Central memory CD8-positive, alpha-beta T cell (primary cell): ENCODE results near the gene HBA1.
A peak's percentile ranks its signal among the peaks of the same experiment; 100 is the strongest.
"Not testable (repeated sequence)": the region's sequence is repeated elsewhere in the genome, so short reads cannot be mapped to it uniquely, and the experiment has no call there.

Experiments used
- ATAC-seq: fragments of 150-1000 bp; cut with Tn5 transposase; replicated peaks from 2 replicates; pipeline ENCODE4 v1.10.0; 2022; ENCODE audit warnings: mild to moderate bottlenecking, moderate FRiP score, moderate number of reproducible peaks; ENCODE audit not compliant: poor library complexity, severe bottlenecking; ENCODE audit errors: extremely low read depth
- DNase-seq, 2 donors: peaks; one replicate each; pipeline ENCODE4 v3.0.0; 2021; ENCODE audit warnings: low spot score in 2 of 2
- H3K27ac Mint-ChIP-seq: one replicate; pipeline ENCODE4 v1.8.0; 2022; ENCODE audit warnings: low read depth, mild to moderate bottlenecking, moderate library complexity, mixed read lengths
- H3K27me3 Mint-ChIP-seq: one replicate; pipeline ENCODE4 v1.8.0; 2022; ENCODE audit warnings: mixed read lengths
- H3K36me3 Mint-ChIP-seq: one replicate; pipeline ENCODE4 v1.8.0; 2022; ENCODE audit warnings: mild to moderate bottlenecking, moderate library complexity, mixed read lengths; ENCODE audit not compliant: insufficient read depth
- H3K4me1 Mint-ChIP-seq: one replicate; pipeline ENCODE4 v1.8.0; 2022; ENCODE audit warnings: mixed read lengths
- H3K4me3 Mint-ChIP-seq: one replicate; pipeline ENCODE4 v1.8.0; 2022; ENCODE audit warnings: mild to moderate bottlenecking, moderate library complexity, mixed read lengths
- H3K9me3 Mint-ChIP-seq: one replicate; pipeline ENCODE4 v1.8.0; 2022; ENCODE audit warnings: mixed read lengths

The HBA1 gene

DNA sequence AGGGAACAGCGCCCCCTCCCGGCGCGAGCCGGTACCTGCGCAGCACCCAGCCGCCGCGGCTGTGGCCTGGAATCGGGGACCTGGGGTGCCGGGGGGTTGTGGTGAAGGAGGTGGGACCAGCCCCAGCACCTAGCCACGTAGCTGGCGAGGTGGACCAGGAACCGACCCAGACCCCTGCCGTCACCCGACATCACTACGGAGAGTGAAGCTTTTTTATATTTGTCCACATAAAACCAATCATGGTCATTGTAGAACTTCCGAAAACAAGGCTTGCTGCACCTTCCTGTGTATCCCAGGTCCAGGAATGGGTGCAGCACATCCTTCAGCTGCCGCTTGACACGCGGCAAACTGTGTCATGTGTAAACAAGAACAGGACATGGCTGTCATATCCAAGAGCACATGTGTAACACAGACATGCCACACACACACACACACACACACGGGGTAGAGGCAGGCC lies 5.1 kb downstream of the HBA1 start:
- ATAC-seq = no peak
- peaks cover 16% of the 10 kb centered on the region for H3K27me3 Mint-ChIP-seq
- no peaks in the 10 kb centered on the region for H3K4me1 Mint-ChIP-seq
- no peak overlapping the region for H3K27ac Mint-ChIP-seq
- no peak overlapping the region for H3K4me3 Mint-ChIP-seq
- no peaks in the 10 kb centered on the region for H3K9me3 Mint-ChIP-seq
- H3K36me3 Mint-ChIP-seq = peaks cover 7% of the 10 kb centered on the region
- DNase-seq = peak; percentile 76 to 88

DNA sequence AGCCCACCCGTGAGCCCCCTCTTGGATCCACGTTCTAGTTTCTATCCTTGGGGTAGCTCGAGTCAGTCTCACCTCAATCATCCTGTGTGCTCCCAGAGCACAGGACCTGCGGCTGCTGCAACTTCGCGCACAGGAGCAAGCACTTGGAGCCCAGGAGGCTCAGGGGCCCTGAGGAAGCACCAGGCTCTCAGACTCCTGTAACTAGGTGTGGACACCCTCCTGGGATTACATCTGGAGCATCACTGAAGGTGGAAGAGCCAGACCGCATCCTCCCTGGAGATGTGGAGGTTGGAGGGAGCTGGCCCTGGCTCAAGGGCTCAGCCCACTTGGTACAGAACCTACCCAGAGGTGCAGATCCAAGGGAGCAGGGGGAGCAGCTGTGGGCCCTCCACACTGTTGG lies 6.5 kb downstream of the HBA1 start:
- Mint-ChIP-seq H3K4me3 (no peak overlapping the region), H3K4me1 (no peaks in the 10 kb centered on the region), H3K27me3 (peaks cover 7% of the 10 kb centered on the region), H3K9me3 (no peaks in the 10 kb centered on the region), H3K36me3 (peaks cover 12% of the 10 kb centered on the region), H3K27ac (no peak overlapping the region)
- DNase-seq = no peak
- no peak for ATAC-seq

- Mint-ChIP-seq H3K4me3 (no peak overlapping the region), H3K27me3 (no peaks in the 10 kb centered on the region), H3K9me3 (no peaks in the 10 kb centered on the region), H3K27ac (no peak overlapping the region), H3K4me1 (no peaks in the 10 kb centered on the region), H3K36me3 (peaks cover 30% of the 10 kb centered on the region)
- no peak for ATAC-seq
- no peak for DNase-seq
Observed at GRCh38 chr16:185213-185612, 8.7 kb downstream of the HBA1 start.

DNA sequence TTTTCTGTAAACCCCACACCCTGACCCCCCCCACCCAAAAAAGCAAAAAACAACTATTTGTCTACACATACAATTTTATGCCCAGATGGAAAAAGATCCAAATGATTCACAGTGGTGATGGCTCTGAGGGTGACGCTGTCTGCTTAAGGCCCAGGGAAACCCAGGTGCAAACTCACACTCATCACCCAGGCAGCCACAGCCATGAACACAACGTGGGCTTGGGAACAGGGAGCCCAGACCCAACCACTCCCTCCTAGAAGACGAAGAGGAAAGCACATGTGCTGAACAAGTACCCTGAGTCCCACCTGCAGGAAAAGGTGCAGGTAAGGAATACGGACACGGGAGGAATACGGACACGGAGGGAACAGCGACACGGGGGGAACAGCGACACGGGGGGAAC lies 9.2 kb downstream of the HBA1 start:
- no peaks in the 10 kb centered on the region for H3K27me3 Mint-ChIP-seq

DNA sequence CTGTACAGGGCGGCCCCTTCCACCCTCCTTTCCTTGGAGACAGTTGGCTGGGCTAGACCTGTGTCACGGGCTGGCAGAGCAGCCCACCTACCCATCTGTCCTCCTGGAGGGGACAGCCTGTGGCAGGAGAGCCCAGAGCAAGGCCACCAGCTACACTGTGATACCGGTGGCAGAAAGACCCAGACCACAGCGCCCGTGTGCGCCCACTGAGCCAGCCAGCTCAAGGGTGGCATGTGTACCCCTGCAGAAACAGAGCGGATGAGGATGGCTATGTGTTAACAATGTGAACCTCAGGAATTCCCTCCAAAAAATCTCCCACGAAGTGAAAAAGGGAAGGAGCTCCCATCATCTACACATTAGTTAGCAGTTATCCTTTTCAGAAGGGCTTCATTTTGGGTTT lies 10.8 kb downstream of the HBA1 start:
- no peaks in the 10 kb centered on the region for H3K9me3 Mint-ChIP-seq
- no peaks in the 10 kb centered on the region for H3K27me3 Mint-ChIP-seq
- DNase-seq = no peak
- H3K27ac Mint-ChIP-seq = no peak overlapping the region
- H3K36me3 Mint-ChIP-seq = peaks cover 43% of the 10 kb centered on the region
- no peak for ATAC-seq
- H3K4me3 Mint-ChIP-seq = no peak overlapping the region
- no peaks in the 10 kb centered on the region for H3K4me1 Mint-ChIP-seq

More for the DNA sequence above, 9.2 kb downstream of the HBA1 start:
- DNase-seq (no peak), ATAC-seq (no peak)
- Mint-ChIP-seq H3K9me3 (no peaks in the 10 kb centered on the region), H3K27ac (no peak overlapping the region), H3K4me1 (no peaks in the 10 kb centered on the region), H3K36me3 (peaks cover 35% of the 10 kb centered on the region), H3K4me3 (no peak overlapping the region)

- H3K36me3 Mint-ChIP-seq = peaks cover 56% of the 10 kb centered on the region
- peak; percentile 56 for ATAC-seq
- H3K27ac Mint-ChIP-seq = no peak overlapping the region
- no peaks in the 10 kb centered on the region for H3K9me3 Mint-ChIP-seq
- no peak overlapping the region for H3K4me3 Mint-ChIP-seq
- DNase-seq = no peak
- no peaks in the 10 kb centered on the region for H3K4me1 Mint-ChIP-seq
- H3K27me3 Mint-ChIP-seq = no peaks in the 10 kb centered on the region
Observed at GRCh38 chr16:188674-189073, 12.2 kb downstream of the HBA1 start.

DNA sequence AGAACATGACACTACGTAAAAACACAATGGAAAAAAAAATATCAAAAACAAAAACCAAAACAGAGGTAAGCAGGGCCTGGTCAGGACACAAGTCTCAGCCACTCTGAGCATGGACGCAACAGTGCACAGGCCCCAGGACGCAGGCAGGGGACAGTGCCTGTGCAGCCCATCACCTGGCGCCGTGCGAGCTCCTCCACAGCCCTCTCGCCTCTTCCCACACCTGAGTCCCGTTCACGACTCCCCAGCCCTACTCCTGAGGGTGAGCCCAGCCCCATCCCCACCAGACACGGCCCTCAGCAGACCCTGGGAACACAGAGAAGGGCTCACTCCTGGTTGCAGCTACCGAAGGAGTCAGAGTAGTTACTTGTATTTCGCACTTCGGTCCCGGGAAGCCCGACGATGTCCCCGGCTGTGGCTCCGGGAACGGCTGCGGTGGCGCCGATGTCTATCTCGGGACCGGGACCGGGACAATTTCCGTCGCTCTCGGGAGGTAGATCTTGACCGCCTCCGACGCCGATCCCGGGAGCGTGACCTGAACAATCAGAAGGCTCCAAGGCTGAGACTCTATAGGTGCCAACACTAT lies 13.2 kb downstream of the HBA1 start:
- Mint-ChIP-seq H3K36me3 (peaks cover 57% of the 10 kb centered on the region), H3K27me3 (no peaks in the 10 kb centered on the region), H3K4me3 (no peak overlapping the region)

GRCh38 chr16:191831-192230 lies 15.4 kb downstream of the HBA1 start:
- Mint-ChIP-seq H3K36me3 (peaks cover 71% of the 10 kb centered on the region), H3K9me3 (no peaks in the 10 kb centered on the region), H3K27me3 (no peaks in the 10 kb centered on the region), H3K4me1 (no peaks in the 10 kb centered on the region), H3K4me3 (no peak overlapping the region), H3K27ac (no peak overlapping the region)
- no peak for DNase-seq
- no peak for ATAC-seq

More for the DNA sequence above, 13.2 kb downstream of the HBA1 start:
- Mint-ChIP-seq H3K9me3 (no peaks in the 10 kb centered on the region), H3K4me1 (no peaks in the 10 kb centered on the region), H3K27ac (no peak overlapping the region)
- ATAC-seq (no peak), DNase-seq (no peak)

- Mint-ChIP-seq H3K4me3 (no peak overlapping the region), H3K36me3 (peaks cover 73% of the 10 kb centered on the region), H3K27ac (no peak overlapping the region), H3K27me3 (no peaks in the 10 kb centered on the region), H3K9me3 (no peaks in the 10 kb centered on the region), H3K4me1 (no peaks in the 10 kb centered on the region)
- DNase-seq = no peak
- no peak for ATAC-seq
Observed at GRCh38 chr16:192686-193085, 16.2 kb downstream of the HBA1 start.

- DNase-seq (no peak), ATAC-seq (no peak)
- H3K9me3 Mint-ChIP-seq = no peaks in the 10 kb centered on the region
- H3K27me3 Mint-ChIP-seq = no peaks in the 10 kb centered on the region
- no peak overlapping the region for H3K4me3 Mint-ChIP-seq
- H3K36me3 Mint-ChIP-seq = peaks cover 76% of the 10 kb centered on the region
- H3K27ac Mint-ChIP-seq = no peak overlapping the region
- H3K4me1 Mint-ChIP-seq = no peaks in the 10 kb centered on the region
Observed at GRCh38 chr16:193441-193840, 17.0 kb downstream of the HBA1 start.

DNA sequence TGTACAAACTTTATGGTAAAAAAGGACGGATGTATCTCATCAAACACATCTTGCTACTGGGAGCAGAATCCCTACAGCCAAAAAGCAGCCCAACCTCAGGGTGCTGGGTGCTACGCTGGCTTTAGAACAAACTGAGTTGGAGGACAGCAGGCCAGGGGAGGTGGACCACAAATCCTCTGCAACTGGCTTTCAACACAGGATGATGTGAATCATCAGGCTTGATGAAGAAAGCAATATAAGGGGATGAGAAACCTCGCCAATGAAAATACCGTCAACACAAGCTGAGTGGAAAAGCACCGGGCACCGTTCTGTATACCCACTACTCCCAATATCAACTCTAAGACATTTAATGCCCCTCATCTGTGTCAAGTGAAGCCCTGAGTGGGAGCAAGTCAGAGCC lies 18.0 kb downstream of the HBA1 start:
- Mint-ChIP-seq H3K4me1 (no peaks in the 10 kb centered on the region), H3K4me3 (no peak overlapping the region), H3K36me3 (peaks cover 76% of the 10 kb centered on the region), H3K9me3 (no peaks in the 10 kb centered on the region), H3K27ac (no peak overlapping the region), H3K27me3 (no peaks in the 10 kb centered on the region)
- no peak for DNase-seq
- no peak for ATAC-seq

DNA sequence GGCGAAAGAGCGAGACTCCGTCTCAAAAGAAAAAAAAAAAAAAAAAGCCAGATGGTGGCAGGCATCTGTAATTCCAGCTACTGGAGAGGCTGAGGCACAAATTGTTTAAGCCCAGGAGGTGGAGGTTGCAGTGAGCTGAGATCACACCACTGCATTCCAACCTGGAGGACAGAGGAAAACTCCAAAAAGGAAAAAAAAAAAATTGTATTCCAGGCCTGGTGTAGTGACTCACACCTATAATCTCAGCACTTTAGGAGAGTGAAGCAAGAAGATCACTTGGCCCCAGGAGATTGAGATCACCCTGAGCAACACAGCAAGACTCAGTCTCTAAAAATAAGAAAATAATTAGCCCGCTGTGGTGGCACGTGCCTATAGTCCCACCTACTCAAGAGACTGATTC lies 23.9 kb downstream of the HBA1 start:
- Mint-ChIP-seq H3K27ac (no peak overlapping the region), H3K9me3 (no peaks in the 10 kb centered on the region), H3K36me3 (peaks cover 74% of the 10 kb centered on the region), H3K27me3 (no peaks in the 10 kb centered on the region), H3K4me3 (no peak overlapping the region), H3K4me1 (no peaks in the 10 kb centered on the region)
- DNase-seq (no peak), ATAC-seq (no peak)

GRCh38 chr16:203246-203645 lies 26.8 kb downstream of the HBA1 start:
- Mint-ChIP-seq H3K36me3 (peaks cover 79% of the 10 kb centered on the region), H3K4me3 (no peak overlapping the region), H3K27me3 (no peaks in the 10 kb centered on the region), H3K4me1 (no peaks in the 10 kb centered on the region), H3K9me3 (no peaks in the 10 kb centered on the region), H3K27ac (no peak overlapping the region)
- DNase-seq (no peak), ATAC-seq (no peak)

DNA sequence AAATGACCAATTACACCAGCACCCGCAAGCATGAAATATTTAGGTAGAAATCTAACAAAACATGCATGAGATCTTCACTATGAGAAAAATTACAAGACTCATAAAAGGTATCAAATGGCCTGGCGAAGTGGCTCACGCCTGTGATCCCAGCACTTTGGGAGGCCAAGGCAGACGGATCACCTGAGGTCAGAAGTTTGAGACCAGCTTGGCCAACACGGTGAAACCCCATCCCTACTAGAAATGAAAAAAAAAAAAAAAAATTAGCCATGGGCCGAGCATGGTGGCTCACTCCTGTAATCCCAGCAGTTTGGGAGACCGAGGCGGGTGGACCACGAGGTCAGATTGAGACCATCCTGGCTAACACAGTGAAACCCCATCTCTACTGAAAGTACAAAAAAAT lies 27.6 kb downstream of the HBA1 start:
- peaks cover 79% of the 10 kb centered on the region for H3K36me3 Mint-ChIP-seq
- not testable (repeated sequence) for ATAC-seq, H3K4me1 Mint-ChIP-seq, H3K27ac Mint-ChIP-seq, H3K27me3 Mint-ChIP-seq, H3K9me3 Mint-ChIP-seq, H3K4me3 Mint-ChIP-seq, DNase-seq
